GM23338 (cell line): ENCODE results near the gene FGF3.

Experiments
- CTCF ChIP-seq, 2 experiments: fragments of 200-600 bp in 1 of 2; sonication (generic) in 1 of 2; conservative IDR thresholded peaks; 2 replicates each; pipeline versions ENCODE4 v1.5.1 to v1.6.1; 2016 to 2017; ENCODE audit warnings: antibody characterized with exemption in 2 of 2, low read depth in 2 of 2, mild to moderate bottlenecking in 2 of 2, moderate library complexity in 1 of 2
- EZH2 ChIP-seq: fragments of 200-600 bp; sonication (generic); IDR thresholded peaks from one replicate; pipeline ENCODE4 v1.8.0; 2017; ENCODE audit warnings: antibody characterized with exemption, mild to moderate bottlenecking, low read depth; ENCODE audit not compliant: unreplicated experiment
- EZH2phosphoT487 ChIP-seq: fragments of 200-600 bp; sonication (generic); IDR thresholded peaks from one replicate; pipeline ENCODE4 v1.8.1; 2018; ENCODE audit warnings: antibody characterized with exemption; ENCODE audit not compliant: unreplicated experiment
- JUNB ChIP-seq: IDR thresholded peaks from one replicate; pipeline ENCODE4 v1.6.1; 2016; ENCODE audit warnings: antibody characterized with exemption; ENCODE audit not compliant: unreplicated experiment
- POLR2AphosphoS5 ChIP-seq: IDR thresholded peaks from 2 replicates; pipeline ENCODE4 v1.6.1; 2016; ENCODE audit warnings: antibody characterized with exemption, low read depth
- TF ChIP-seq, protein P1 (sequence below): fragments of 250-450 bp; sonication (Bioruptor Pico); IDR thresholded peaks from 2 replicates; pipeline ENCODE4 v1.5.0; 2020; ENCODE audit warnings: mild to moderate bottlenecking, moderate library complexity

DNA sequence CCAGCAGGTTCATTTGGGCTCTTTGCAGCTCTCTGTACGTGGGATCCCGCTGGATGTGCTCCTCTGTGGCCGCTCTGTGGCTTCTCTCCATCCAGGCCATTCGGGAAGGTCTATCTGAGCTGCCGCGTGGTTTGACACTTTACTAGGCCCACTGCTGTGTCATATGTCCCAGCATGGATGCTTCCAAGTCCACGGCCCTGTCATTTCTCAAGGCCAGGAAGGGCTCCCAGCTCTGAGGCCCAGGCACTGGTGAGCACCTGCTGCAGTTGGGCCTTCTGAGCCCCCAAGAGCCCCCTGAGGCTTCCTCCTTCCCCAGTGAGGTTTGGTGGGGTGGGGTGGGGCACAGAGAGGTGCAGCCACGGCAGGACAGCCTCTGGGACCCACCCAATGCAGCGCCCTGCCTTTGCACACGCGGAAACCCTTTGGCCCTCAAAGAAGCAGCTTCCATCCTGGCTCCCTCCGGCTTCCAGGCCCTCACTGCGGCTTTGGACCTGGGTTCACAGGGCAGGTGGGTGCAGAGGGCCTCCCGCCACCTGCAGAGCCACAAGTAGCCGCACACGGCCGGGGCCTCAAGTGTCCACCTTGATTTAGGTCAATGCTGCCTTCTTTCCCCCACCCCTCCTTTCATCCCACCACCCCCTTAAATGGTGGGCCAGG is 44.5 kb upstream of the FGF3 start:
- TF ChIP-seq CTCF (conservative IDR thresholded peaks at IDR 0.05; ENCODE audit: low read depth in 2 of 2) = no peak
- TF ChIP-seq, protein P1, sequence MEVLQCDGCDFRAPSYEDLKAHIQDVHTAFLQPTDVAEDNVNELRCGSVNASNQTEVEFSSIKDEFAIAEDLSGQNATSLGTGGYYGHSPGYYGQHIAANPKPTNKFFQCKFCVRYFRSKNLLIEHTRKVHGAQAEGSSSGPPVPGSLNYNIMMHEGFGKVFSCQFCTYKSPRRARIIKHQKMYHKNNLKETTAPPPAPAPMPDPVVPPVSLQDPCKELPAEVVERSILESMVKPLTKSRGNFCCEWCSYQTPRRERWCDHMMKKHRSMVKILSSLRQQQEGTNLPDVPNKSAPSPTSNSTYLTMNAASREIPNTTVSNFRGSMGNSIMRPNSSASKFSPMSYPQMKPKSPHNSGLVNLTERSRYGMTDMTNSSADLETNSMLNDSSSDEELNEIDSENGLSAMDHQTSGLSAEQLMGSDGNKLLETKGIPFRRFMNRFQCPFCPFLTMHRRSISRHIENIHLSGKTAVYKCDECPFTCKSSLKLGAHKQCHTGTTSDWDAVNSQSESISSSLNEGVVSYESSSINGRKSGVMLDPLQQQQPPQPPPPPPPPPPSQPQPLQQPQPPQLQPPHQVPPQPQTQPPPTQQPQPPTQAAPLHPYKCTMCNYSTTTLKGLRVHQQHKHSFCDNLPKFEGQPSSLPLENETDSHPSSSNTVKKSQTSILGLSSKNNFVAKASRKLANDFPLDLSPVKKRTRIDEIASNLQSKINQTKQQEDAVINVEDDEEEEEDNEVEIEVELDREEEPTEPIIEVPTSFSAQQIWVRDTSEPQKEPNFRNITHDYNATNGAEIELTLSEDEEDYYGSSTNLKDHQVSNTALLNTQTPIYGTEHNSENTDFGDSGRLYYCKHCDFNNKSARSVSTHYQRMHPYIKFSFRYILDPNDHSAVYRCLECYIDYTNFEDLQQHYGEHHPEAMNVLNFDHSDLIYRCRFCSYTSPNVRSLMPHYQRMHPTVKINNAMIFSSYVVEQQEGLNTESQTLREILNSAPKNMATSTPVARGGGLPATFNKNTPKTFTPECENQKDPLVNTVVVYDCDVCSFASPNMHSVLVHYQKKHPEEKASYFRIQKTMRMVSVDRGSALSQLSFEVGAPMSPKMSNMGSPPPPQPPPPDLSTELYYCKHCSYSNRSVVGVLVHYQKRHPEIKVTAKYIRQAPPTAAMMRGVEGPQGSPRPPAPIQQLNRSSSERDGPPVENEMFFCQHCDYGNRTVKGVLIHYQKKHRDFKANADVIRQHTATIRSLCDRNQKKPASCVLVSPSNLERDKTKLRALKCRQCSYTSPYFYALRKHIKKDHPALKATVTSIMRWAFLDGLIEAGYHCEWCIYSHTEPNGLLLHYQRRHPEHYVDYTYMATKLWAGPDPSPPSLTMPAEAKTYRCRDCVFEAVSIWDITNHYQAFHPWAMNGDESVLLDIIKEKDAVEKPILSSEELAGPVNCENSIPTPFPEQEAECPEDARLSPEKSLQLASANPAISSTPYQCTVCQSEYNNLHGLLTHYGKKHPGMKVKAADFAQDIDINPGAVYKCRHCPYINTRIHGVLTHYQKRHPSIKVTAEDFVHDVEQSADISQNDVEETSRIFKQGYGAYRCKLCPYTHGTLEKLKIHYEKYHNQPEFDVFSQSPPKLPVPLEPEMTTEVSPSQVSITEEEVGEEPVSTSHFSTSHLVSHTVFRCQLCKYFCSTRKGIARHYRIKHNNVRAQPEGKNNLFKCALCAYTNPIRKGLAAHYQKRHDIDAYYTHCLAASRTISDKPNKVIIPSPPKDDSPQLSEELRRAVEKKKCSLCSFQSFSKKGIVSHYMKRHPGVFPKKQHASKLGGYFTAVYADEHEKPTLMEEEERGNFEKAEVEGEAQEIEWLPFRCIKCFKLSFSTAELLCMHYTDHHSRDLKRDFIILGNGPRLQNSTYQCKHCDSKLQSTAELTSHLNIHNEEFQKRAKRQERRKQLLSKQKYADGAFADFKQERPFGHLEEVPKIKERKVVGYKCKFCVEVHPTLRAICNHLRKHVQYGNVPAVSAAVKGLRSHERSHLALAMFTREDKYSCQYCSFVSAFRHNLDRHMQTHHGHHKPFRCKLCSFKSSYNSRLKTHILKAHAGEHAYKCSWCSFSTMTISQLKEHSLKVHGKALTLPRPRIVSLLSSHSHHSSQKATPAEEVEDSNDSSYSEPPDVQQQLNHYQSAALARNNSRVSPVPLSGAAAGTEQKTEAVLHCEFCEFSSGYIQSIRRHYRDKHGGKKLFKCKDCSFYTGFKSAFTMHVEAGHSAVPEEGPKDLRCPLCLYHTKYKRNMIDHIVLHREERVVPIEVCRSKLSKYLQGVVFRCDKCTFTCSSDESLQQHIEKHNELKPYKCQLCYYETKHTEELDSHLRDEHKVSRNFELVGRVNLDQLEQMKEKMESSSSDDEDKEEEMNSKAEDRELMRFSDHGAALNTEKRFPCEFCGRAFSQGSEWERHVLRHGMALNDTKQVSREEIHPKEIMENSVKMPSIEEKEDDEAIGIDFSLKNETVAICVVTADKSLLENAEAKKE = no peak
- no peak for TF ChIP-seq EZH2
- no peak for TF ChIP-seq EZH2phosphoT487
- no peak for TF ChIP-seq POLR2AphosphoS5
- no peak for TF ChIP-seq JUNB
